ENCODE data around the gene RHOBTB1.

The RHOBTB1 gene

DNA sequence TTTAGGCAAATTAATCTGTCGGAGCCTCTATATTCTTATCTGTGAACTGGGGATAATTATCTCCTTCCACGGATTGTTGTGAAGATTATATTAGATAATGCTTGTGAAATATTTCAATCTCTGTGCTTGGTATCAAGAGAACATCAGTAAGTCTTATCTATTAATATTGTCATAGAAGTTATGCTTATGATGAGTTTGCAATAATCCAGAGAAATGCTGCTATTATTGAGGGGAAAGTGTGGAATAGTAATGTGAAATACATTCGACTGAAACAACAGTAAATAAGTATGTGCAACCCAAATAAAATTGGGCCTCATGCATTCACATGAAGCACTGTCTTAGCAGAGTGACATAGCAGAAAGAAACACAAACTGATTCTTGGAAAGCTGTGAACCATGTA, 13.7 kb downstream of the RHOBTB1 start:
- H3F3A ChIP-seq (ENCODE audit: control insufficient read depth, insufficient read depth), result no peaks in the 10 kb centered on the region
- no peak overlapping the region for H3K4me3 ChIP-seq (ENCODE audit: low read length)
- TF ChIP-seq, protein P1, sequence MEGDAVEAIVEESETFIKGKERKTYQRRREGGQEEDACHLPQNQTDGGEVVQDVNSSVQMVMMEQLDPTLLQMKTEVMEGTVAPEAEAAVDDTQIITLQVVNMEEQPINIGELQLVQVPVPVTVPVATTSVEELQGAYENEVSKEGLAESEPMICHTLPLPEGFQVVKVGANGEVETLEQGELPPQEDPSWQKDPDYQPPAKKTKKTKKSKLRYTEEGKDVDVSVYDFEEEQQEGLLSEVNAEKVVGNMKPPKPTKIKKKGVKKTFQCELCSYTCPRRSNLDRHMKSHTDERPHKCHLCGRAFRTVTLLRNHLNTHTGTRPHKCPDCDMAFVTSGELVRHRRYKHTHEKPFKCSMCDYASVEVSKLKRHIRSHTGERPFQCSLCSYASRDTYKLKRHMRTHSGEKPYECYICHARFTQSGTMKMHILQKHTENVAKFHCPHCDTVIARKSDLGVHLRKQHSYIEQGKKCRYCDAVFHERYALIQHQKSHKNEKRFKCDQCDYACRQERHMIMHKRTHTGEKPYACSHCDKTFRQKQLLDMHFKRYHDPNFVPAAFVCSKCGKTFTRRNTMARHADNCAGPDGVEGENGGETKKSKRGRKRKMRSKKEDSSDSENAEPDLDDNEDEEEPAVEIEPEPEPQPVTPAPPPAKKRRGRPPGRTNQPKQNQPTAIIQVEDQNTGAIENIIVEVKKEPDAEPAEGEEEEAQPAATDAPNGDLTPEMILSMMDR (IDR thresholded peaks at IDR 0.05; ENCODE audit: low read depth, low read length, poor library complexity, severe bottlenecking), result no peak
- no peak for TF ChIP-seq EZH2phosphoT487 (IDR thresholded peaks at IDR 0.05; ENCODE audit: borderline replicate concordance, low read length)
- H3K4me2 ChIP-seq (ENCODE audit: low read length), result no peak overlapping the region
- H3K9me2 ChIP-seq (replicated peaks; ENCODE audit: control insufficient read depth, low read length), result no peaks in the 10 kb centered on the region
- H4K20me1 ChIP-seq (ENCODE audit: control insufficient read depth, insufficient read depth, low read depth, low read length), result no peaks in the 10 kb centered on the region
- H3K4me1 ChIP-seq (ENCODE audit: control insufficient read depth, low read length), result no peaks in the 10 kb centered on the region
- H3K27ac ChIP-seq (ENCODE audit: low read depth, low read length), result no peak overlapping the region
- H3K79me2 ChIP-seq (ENCODE audit: control insufficient read depth, low read length), result no peaks in the 10 kb centered on the region
- no peaks in the 10 kb centered on the region for H3K27me3 ChIP-seq (ENCODE audit: control insufficient read depth, low read length)
- H3K9me3 ChIP-seq (ENCODE audit: control insufficient read depth, insufficient read depth, low read length), result no peaks in the 10 kb centered on the region
- no peaks in the 10 kb centered on the region for H3K36me3 ChIP-seq (ENCODE audit: control insufficient read depth, low read length)

DNA sequence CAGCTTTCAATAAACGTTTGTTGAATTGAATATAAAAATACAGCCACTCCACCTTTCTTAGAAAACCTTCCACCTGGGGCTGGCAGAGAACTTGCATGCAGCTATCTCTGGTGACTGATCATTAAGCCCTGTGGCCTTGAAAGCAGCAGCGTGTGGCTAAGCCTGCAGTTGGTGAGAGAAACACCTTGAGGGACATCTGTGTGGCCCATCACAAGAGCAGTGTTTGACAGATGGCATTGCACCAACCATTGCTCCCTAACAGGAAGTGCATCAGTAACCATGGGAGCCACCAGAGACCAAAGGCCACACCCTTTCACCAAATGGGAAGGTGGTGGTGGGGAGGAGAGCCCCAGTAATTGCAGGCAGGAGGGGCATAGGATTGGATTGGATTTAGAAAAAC, 22.4 kb downstream of the RHOBTB1 start:
- Histone ChIP-seq H3F3A (ENCODE audit: control insufficient read depth, insufficient read depth) (no peaks in the 10 kb centered on the region), H3K4me2 (ENCODE audit: low read length) (no peak overlapping the region), H3K9me2 (replicated peaks; ENCODE audit: control insufficient read depth, low read length) (0 out of 2 replicates have a peak, but pooled peaks cover 3% of the 10 kb centered on the region), H3K4me3 (ENCODE audit: low read length) (no peak overlapping the region), H3K4me1 (ENCODE audit: control insufficient read depth, low read length) (no peaks in the 10 kb centered on the region), H3K9me3 (ENCODE audit: control insufficient read depth, insufficient read depth, low read length) (no peaks in the 10 kb centered on the region), H3K27me3 (ENCODE audit: control insufficient read depth, low read length) (no peaks in the 10 kb centered on the region), H4K20me1 (ENCODE audit: control insufficient read depth, insufficient read depth, low read depth, low read length) (no peaks in the 10 kb centered on the region), H3K36me3 (ENCODE audit: control insufficient read depth, low read length) (no peaks in the 10 kb centered on the region), H3K27ac (ENCODE audit: low read depth, low read length) (no peak overlapping the region), H3K79me2 (ENCODE audit: control insufficient read depth, low read length) (no peaks in the 10 kb centered on the region)
- TF ChIP-seq EZH2phosphoT487 (IDR thresholded peaks at IDR 0.05; ENCODE audit: borderline replicate concordance, low read length), result no peak
- TF ChIP-seq, protein P1 (IDR thresholded peaks at IDR 0.05; ENCODE audit: low read depth, low read length, poor library complexity, severe bottlenecking), result no peak

DNA sequence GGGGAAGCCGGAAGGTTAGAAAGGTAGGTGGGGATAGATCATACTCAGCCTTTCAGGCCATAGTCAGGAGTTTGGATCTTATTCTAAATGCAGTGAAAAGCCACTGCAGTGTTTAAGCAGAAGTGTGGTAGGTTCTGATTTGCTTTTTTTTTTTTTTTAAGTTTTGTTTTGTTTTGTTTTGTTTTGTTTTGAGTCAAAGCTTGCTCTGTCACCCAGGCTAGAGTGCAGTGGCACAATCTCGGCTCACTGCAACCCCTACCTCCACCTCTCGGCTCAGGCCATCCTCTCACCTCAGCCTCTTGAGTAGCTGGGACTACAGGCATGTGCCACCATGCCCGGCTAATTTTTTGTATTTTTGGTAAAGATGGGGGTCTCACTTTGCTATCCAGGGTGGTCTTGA, 23.5 kb downstream of the RHOBTB1 start:
- Histone ChIP-seq H3K27ac (ENCODE audit: low read depth, low read length) (no peak overlapping the region), H3F3A (ENCODE audit: control insufficient read depth, insufficient read depth) (no peaks in the 10 kb centered on the region), H3K4me3 (ENCODE audit: low read length) (no peak overlapping the region), H3K79me2 (ENCODE audit: control insufficient read depth, low read length) (no peaks in the 10 kb centered on the region), H3K4me1 (ENCODE audit: control insufficient read depth, low read length) (no peaks in the 10 kb centered on the region), H3K9me2 (replicated peaks; ENCODE audit: control insufficient read depth, low read length) (0 out of 2 replicates have a peak, but pooled peaks cover 3% of the 10 kb centered on the region), H3K4me2 (ENCODE audit: low read length) (no peak overlapping the region), H3K9me3 (ENCODE audit: control insufficient read depth, insufficient read depth, low read length) (no peaks in the 10 kb centered on the region), H4K20me1 (ENCODE audit: control insufficient read depth, insufficient read depth, low read depth, low read length) (no peaks in the 10 kb centered on the region), H3K36me3 (ENCODE audit: control insufficient read depth, low read length) (no peaks in the 10 kb centered on the region), H3K27me3 (ENCODE audit: control insufficient read depth, low read length) (no peaks in the 10 kb centered on the region)
- TF ChIP-seq, protein P1 (IDR thresholded peaks at IDR 0.05; ENCODE audit: low read depth, low read length, poor library complexity, severe bottlenecking), result no peak
- TF ChIP-seq EZH2phosphoT487 (IDR thresholded peaks at IDR 0.05; ENCODE audit: borderline replicate concordance, low read length), result no peak

Data from DOHH2 (cell line).